HepG2 (cell line): ENCODE data around the gene TRAIP. TPM values are rescaled to one million over a fixed set of nuclear protein-coding genes. Genes with fewer than 3 reads are reported as not detected.

Source experiments
- ATAC-seq: fragments of 200-7000 bp; cut with Tn5 transposase; 3 replicates; pipeline ENCODE4 v1.9.1; 2020; ENCODE audit warnings: mild to moderate bottlenecking, moderate library complexity
- BruUV-seq: library from RNA; stranded (reverse); fragments of 400-500 nt; replicated peaks from 2 replicates; lab custom pipeline; 2021; lab: Mats Ljungman, UMichigan
- CTCF ChIA-PET: fragments of 300-600 bp; formaldehyde crosslinking; extraction: SDS; loops from one replicate; lab custom pipeline; 2021; ENCODE audit warnings: low total read pairs, inconsistent platforms, low intra/inter-chr PET ratio; lab: Yijun Ruan, JAX
- POLR2A ChIA-PET: fragments of 350-600 bp; sonication (Branson Sonifier 250); formaldehyde crosslinking; loops from one replicate; lab custom pipeline; 2020; ENCODE audit warnings: antibody characterized with exemption, inconsistent platforms; lab: Yijun Ruan, JAX
- DNase-seq: peaks from one replicate; pipeline ENCODE4 v3.0.0-alpha.2; 2015; ENCODE audit warnings: low spot score
- FAIRE-seq: peaks from 3 replicates; lab custom pipeline; 2011; peaks lifted over from hg19 to GRCh38; lab: Jason Lieb, UNC
- H2AFZ ChIP-seq: one replicate; pipeline ENCODE4 v1.6.1; 2011; ENCODE audit warnings: low read length, inconsistent platforms
- H3K27ac ChIP-seq: fragments of 300-600 bp; 3 replicates; pipeline ENCODE4 v1.8.0; 2011; ENCODE audit warnings: mixed run types, mild to moderate bottlenecking, mixed read lengths, low read length, inconsistent platforms; ENCODE audit not compliant: insufficient read depth; ENCODE audit errors: extremely low read length
- H3K27me3 ChIP-seq, 2 experiments: fragments of 200-600 bp in 1 of 2; 2 replicates in 1 of 2; 3 replicates in 1 of 2; pipeline versions ENCODE4 v1.6.0 to v1.8.0; 2011; ENCODE audit warnings: low read length in 2 of 2, mild to moderate bottlenecking in 2 of 2, moderate library complexity in 2 of 2, inconsistent platforms in 1 of 2; ENCODE audit not compliant: insufficient read depth in 2 of 2, control insufficient read depth in 1 of 2
- H3K36me3 ChIP-seq, 2 experiments: fragments of 200-600 bp in 1 of 2; replicated peaks in 1 of 2; 2 replicates in 1 of 2; 3 replicates in 1 of 2; pipeline versions ENCODE4 v1.5.1 to v1.8.0; 2011; ENCODE audit warnings: low read length in 2 of 2, inconsistent platforms in 1 of 2; ENCODE audit not compliant: insufficient read depth in 2 of 2, control insufficient read depth in 1 of 2
- H3K4me1 ChIP-seq: 2 replicates; pipeline ENCODE4 v1.5.1; 2012; ENCODE audit warnings: low read length, inconsistent platforms; ENCODE audit not compliant: insufficient read depth
- H3K4me2 ChIP-seq: 2 replicates; pipeline ENCODE4 v1.6.0; 2011; ENCODE audit warnings: low read depth, low read length, inconsistent platforms
- H3K4me3 ChIP-seq, 3 experiments: fragments of 200-600 bp in 1 of 3; sonication (generic), shearing (Covaris generic) in 1 of 3; replicated peaks in 1 of 3; 2 replicates each; pipeline ENCODE4 v1.5.1; 2011 to 2016; ENCODE audit warnings: low read length in 3 of 3, inconsistent platforms in 2 of 3, low read depth in 2 of 3, mild to moderate bottlenecking in 2 of 3, control low read depth in 1 of 3, mixed read lengths in 1 of 3; ENCODE audit not compliant: insufficient read depth in 1 of 3
- H3K79me2 ChIP-seq: one replicate; pipeline ENCODE4 v1.6.1; 2011; ENCODE audit warnings: low read length, inconsistent platforms; ENCODE audit not compliant: insufficient read depth
- H3K9ac ChIP-seq: 2 replicates; pipeline ENCODE4 v1.6.0; 2011; ENCODE audit warnings: mild to moderate bottlenecking, low read depth, low read length, inconsistent platforms; ENCODE audit not compliant: insufficient read depth
- H3K9me3 ChIP-seq: 2 replicates; pipeline ENCODE4 v1.5.1; 2012; ENCODE audit warnings: mild to moderate bottlenecking, low read length
- H4K20me1 ChIP-seq: 2 replicates; pipeline ENCODE4 v1.6.0; 2011; ENCODE audit warnings: inconsistent platforms, mild to moderate bottlenecking, low read length, moderate library complexity; ENCODE audit not compliant: insufficient read depth
- GABPB1 ChIP-seq: IDR thresholded peaks from 2 replicates; pipeline ENCODE4 v1.6.1; 2016; ENCODE audit warnings: mild to moderate bottlenecking, missing genetic modification reagents, moderate library complexity, missing compliant biosample characterization
- HNRNPLL ChIP-seq: fragments of 200-400 bp; formaldehyde crosslinking; IDR thresholded peaks from 2 replicates; pipeline ENCODE4 v1.6.1; 2017; ENCODE audit warnings: mild to moderate bottlenecking, low read depth, low read length; ENCODE audit not compliant: poor library complexity, severe bottlenecking
- ZC3H13 ChIP-seq: sonication (generic); formaldehyde crosslinking; IDR thresholded peaks from 2 replicates; pipeline ENCODE4 v1.8.1; 2023; ENCODE audit warnings: mild to moderate bottlenecking, missing genetic modification reagents, moderate library complexity
- ZNF83 ChIP-seq: sonication (generic); formaldehyde crosslinking; IDR thresholded peaks from 2 replicates; pipeline ENCODE4 v1.4.0; 2020; ENCODE audit warnings: missing genetic modification reagents, mild to moderate bottlenecking, borderline replicate concordance
- WGBS: methylation state at CpG from one replicate; pipeline ENCODE4 v1.1.6; 2017; ENCODE audit warnings: low lambda C conversion rate; 5-methylcytosine and 5-hydroxymethylcytosine counted together
- in situ Hi-C: cut with HindIII; loops from 2 replicates; pipeline ENCODE4 v1.10.0; 2017; ENCODE audit warnings: low pct_unique_long_range_greater_than_20kb; ENCODE audit not compliant: extremely low pct_ligation_motif_present
- intact Hi-C: fragments of 100-400 bp; cut with micrococcal nuclease; formaldehyde crosslinking; loops from one replicate; pipeline ENCODE4 v1.10.0; 2022; ENCODE audit not compliant: unreplicated experiment
- polyA plus RNA-seq, 8 experiments: library from polyadenylated mRNA; depleted of rRNA in 3 of 8; stranded (reverse) in 7 of 8; unstranded in 1 of 8; fragments of >200 nt; fragmentation: Illumina TruSeq in 4 of 8; extraction: Trizol in 4 of 8; gene quantifications; 2 replicates each; pipeline versions ENCODE4 v1.2.1 to v1.2.3, GENCODE V29; 2011 to 2016; ENCODE audit warnings: low read depth in 4 of 8, missing spikeins in 1 of 8, mixed read lengths in 1 of 8; ENCODE audit not compliant: insufficient read depth in 1 of 8
- total RNA-seq, 5 experiments: library from RNA; depleted of rRNA; stranded (reverse); fragments of >200 nt; fragmentation: Illumina TruSeq; extraction: Trizol; gene quantifications; 2 replicates each; pipeline ENCODE4 v1.2.3, GENCODE V29; 2016; ENCODE audit warnings: low read depth in 1 of 5
- TF ChIP-seq, protein P1 (sequence below): sonication (generic); formaldehyde crosslinking; IDR thresholded peaks from 2 replicates; pipeline ENCODE4 v1.4.0; 2020; ENCODE audit warnings: missing genetic modification reagents
- TF ChIP-seq, protein P2 (sequence below): IDR thresholded peaks from 2 replicates; pipeline ENCODE4 v1.6.1; 2012; ENCODE audit warnings: low read depth, low read length, improper control_type of control experiment
- TF ChIP-seq, protein P3 (sequence below): sonication (generic); formaldehyde crosslinking; IDR thresholded peaks from 2 replicates; pipeline ENCODE4 v1.5.1; 2020; ENCODE audit warnings: mild to moderate bottlenecking, missing genetic modification reagents, moderate library complexity
- TF ChIP-seq, protein P4 (sequence below): IDR thresholded peaks from 2 replicates; pipeline ENCODE4 v1.6.1; 2012; ENCODE audit warnings: inconsistent platforms

Gene TRAIP
- total and polyA plus RNA-seq, 2 of the 13 experiments (the other 11 are each of a cell fraction or from before 2014, with no cell fraction given) = 13.9 to 23.9 TPM

DNA sequence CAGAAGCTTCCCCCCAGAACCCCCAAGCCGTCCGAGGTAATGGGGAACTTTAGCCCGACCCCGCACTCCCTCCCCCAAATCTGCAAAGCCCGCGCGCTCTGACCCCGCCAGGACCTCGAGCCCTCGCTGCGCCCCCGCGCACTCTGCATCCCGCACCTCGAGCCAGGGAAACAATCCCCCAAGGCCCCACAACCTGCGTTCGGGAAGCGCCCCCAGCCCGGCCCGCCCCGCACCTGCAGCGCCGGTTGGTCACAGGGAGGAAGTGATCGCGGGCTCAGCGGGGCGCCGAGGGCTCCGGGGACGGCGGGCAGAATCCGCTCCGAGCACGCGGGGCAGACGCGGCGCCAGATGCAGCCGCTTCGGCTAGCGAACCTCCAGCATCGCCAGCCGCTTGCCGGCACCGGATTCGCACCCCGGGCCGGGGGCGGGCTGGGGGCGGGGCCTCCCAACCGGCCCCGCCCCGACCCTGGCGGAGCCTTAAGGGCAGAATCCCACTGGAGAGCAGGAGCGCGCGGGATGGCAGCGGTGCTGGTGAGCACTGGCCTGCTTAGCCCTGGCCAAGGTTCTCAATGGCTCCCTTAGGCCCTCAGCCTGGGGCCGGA is 13.3 kb upstream of the TRAIP start, which contains the start of gene CAMKV:
Gene CAMKV (minus strand): TSS at position 382 of the 602 bp plus-strand sequence. CDS start 7,518 bp downstream, outside the sequence.
- Histone ChIP-seq H2AFZ (no peak within 1 kb of the TSS), H3K9me3 (no peaks in the 10 kb centered on the region), H3K9ac (no peak within 1 kb of the TSS), H3K4me1 (peaks cover 32% of the 10 kb centered on the region), H3K27ac (no peak within 1 kb of the TSS), H3K79me2 (no peaks in the 10 kb centered on the region), H4K20me1 (no peaks in the 10 kb centered on the region), H3K4me2 (peak within 1 kb of the TSS; percentile 66), H3K27me3 (peaks cover 3 to 57% of the 10 kb centered on the region in 2 experiments; a peak in 4 of 5 replicates), H3K36me3 (no peaks in the 10 kb centered on the region), H3K4me3 (peak within 1 kb of the TSS; percentile 25 to 58 (median 42); a peak in 4 of 6 replicates)
- POLR2A ChIA-PET = no interaction called here
- TF ChIP-seq, protein P1, sequence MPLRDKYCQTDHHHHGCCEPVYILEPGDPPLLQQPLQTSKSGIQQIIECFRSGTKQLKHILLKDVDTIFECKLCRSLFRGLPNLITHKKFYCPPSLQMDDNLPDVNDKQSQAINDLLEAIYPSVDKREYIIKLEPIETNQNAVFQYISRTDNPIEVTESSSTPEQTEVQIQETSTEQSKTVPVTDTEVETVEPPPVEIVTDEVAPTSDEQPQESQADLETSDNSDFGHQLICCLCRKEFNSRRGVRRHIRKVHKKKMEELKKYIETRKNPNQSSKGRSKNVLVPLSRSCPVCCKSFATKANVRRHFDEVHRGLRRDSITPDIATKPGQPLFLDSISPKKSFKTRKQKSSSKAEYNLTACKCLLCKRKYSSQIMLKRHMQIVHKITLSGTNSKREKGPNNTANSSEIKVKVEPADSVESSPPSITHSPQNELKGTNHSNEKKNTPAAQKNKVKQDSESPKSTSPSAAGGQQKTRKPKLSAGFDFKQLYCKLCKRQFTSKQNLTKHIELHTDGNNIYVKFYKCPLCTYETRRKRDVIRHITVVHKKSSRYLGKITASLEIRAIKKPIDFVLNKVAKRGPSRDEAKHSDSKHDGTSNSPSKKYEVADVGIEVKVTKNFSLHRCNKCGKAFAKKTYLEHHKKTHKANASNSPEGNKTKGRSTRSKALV (CRISPR knock-in tag) = peak; percentile 53; the same call in 1 of the 2 replicates
- TF ChIP-seq GABPB1 (CRISPR knock-in tag) = peak; percentile 21; the same call in 1 of the 2 replicates
- TF ChIP-seq ZC3H13 (CRISPR knock-in tag) = no peak
- TF ChIP-seq, protein P2, sequence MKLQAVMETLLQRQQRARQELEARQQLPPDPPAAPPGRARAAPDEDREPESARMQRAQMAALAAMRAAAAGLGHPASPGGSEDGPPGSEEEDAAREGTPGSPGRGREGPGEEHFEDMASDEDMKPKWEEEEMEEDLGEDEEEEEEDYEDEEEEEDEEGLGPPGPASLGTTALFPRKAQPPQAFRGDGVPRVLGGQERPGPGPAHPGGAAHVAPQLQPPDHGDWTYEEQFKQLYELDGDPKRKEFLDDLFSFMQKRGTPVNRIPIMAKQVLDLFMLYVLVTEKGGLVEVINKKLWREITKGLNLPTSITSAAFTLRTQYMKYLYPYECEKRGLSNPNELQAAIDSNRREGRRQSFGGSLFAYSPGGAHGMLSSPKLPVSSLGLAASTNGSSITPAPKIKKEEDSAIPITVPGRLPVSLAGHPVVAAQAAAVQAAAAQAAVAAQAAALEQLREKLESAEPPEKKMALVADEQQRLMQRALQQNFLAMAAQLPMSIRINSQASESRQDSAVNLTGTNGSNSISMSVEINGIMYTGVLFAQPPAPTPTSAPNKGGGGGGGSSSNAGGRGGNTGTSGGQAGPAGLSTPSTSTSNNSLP = no peak
- TF ChIP-seq, protein P3, sequence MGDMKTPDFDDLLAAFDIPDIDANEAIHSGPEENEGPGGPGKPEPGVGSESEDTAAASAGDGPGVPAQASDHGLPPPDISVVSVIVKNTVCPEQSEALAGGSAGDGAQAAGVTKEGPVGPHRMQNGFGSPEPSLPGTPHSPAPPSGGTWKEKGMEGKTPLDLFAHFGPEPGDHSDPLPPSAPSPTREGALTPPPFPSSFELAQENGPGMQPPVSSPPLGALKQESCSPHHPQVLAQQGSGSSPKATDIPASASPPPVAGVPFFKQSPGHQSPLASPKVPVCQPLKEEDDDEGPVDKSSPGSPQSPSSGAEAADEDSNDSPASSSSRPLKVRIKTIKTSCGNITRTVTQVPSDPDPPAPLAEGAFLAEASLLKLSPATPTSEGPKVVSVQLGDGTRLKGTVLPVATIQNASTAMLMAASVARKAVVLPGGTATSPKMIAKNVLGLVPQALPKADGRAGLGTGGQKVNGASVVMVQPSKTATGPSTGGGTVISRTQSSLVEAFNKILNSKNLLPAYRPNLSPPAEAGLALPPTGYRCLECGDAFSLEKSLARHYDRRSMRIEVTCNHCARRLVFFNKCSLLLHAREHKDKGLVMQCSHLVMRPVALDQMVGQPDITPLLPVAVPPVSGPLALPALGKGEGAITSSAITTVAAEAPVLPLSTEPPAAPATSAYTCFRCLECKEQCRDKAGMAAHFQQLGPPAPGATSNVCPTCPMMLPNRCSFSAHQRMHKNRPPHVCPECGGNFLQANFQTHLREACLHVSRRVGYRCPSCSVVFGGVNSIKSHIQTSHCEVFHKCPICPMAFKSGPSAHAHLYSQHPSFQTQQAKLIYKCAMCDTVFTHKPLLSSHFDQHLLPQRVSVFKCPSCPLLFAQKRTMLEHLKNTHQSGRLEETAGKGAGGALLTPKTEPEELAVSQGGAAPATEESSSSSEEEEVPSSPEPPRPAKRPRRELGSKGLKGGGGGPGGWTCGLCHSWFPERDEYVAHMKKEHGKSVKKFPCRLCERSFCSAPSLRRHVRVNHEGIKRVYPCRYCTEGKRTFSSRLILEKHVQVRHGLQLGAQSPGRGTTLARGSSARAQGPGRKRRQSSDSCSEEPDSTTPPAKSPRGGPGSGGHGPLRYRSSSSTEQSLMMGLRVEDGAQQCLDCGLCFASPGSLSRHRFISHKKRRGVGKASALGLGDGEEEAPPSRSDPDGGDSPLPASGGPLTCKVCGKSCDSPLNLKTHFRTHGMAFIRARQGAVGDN (CRISPR knock-in tag) = peak; percentile 54
- no peak for TF ChIP-seq ZNF83 (CRISPR knock-in tag)
- peak; percentile 33 for TF ChIP-seq HNRNPLL
- TF ChIP-seq, protein P4, sequence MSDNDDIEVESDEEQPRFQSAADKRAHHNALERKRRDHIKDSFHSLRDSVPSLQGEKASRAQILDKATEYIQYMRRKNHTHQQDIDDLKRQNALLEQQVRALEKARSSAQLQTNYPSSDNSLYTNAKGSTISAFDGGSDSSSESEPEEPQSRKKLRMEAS = peak; percentile 38; the same call in 1 of the 2 replicates
- no TSS peak for BruUV-seq
- ATAC-seq (peak; percentile 8), DNase-seq (no peak), FAIRE-seq (no peak)
- intact Hi-C loops (no loop called here), in situ Hi-C loops (no loop called here)
- WGBS = 1% methylated on average over 41 of the region's 59 CpGs
- CTCF ChIA-PET = no interaction called here
